ENCODE measurements around the gene DYNC1LI2.

DNA sequence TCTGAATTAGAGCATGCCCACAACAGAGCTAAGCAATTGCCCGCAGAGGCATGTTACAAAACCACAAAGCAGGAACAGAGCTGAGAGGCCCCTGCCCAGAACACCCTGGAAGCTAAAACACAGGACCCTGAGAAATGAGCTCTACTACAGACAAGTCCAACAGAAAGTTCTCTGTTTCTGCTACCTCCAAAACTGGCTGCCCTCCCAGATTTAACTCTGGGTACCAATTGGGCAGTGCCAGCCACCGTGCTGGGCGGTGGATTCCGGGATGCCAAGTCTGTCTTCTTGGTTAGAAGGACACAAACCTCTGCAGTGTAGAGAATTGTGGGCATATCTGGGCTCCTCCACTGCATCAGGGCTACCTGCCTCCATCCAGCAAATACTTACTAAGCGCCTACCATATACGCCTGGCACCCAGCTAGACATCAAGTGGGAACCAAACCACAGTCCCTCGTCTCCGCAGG is 55.9 kb downstream of the DYNC1LI2 start:
- TF ChIP-seq, protein P1, sequence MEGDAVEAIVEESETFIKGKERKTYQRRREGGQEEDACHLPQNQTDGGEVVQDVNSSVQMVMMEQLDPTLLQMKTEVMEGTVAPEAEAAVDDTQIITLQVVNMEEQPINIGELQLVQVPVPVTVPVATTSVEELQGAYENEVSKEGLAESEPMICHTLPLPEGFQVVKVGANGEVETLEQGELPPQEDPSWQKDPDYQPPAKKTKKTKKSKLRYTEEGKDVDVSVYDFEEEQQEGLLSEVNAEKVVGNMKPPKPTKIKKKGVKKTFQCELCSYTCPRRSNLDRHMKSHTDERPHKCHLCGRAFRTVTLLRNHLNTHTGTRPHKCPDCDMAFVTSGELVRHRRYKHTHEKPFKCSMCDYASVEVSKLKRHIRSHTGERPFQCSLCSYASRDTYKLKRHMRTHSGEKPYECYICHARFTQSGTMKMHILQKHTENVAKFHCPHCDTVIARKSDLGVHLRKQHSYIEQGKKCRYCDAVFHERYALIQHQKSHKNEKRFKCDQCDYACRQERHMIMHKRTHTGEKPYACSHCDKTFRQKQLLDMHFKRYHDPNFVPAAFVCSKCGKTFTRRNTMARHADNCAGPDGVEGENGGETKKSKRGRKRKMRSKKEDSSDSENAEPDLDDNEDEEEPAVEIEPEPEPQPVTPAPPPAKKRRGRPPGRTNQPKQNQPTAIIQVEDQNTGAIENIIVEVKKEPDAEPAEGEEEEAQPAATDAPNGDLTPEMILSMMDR (IDR thresholded peaks at IDR 0.05): no peak
- no peak for TF ChIP-seq EZH2phosphoT487 (IDR thresholded peaks at IDR 0.05)
